Astrocyte (in vitro differentiated cells and primary cell): ENCODE results near the gene CIAPIN1. TPM values are rescaled to one million over a fixed set of nuclear protein-coding genes. Genes with fewer than 3 reads are reported as not detected.

Experiments
- DNase-seq: peaks from one replicate; pipeline ENCODE4 v3.0.0-alpha.2; 2010; ENCODE audit warnings: low read depth
- FAIRE-seq: peaks from 2 replicates; lab custom pipeline; 2011; peaks lifted over from hg19 to GRCh38; lab: Jason Lieb, UNC
- H2AFZ ChIP-seq: 2 replicates; pipeline ENCODE4 v1.6.0; 2012; ENCODE audit warnings: low read depth, low read length, inconsistent platforms
- H3K27ac ChIP-seq: 2 replicates; pipeline ENCODE4 v1.5.1; 2011; ENCODE audit warnings: low read depth, low read length, inconsistent platforms
- H3K27me3 ChIP-seq: 2 replicates; pipeline ENCODE4 v1.6.0; 2011; ENCODE audit warnings: low read length, inconsistent platforms; ENCODE audit not compliant: insufficient read depth
- H3K36me3 ChIP-seq: 2 replicates; pipeline ENCODE4 v1.5.1; 2011; ENCODE audit warnings: low read length, inconsistent platforms; ENCODE audit not compliant: insufficient read depth
- H3K4me1 ChIP-seq: 2 replicates; pipeline ENCODE4 v1.5.1; 2011; ENCODE audit warnings: low read length, inconsistent platforms; ENCODE audit not compliant: insufficient read depth
- H3K4me2 ChIP-seq: 2 replicates; pipeline ENCODE4 v1.6.0; 2012; ENCODE audit warnings: low read length, inconsistent platforms
- H3K4me3 ChIP-seq: 2 replicates; pipeline ENCODE4 v1.5.1; 2011; ENCODE audit warnings: low read depth, mild to moderate bottlenecking, low read length, inconsistent platforms; ENCODE audit not compliant: insufficient read depth
- H3K79me2 ChIP-seq: 2 replicates; pipeline ENCODE4 v1.6.0; 2012; ENCODE audit warnings: mild to moderate bottlenecking, low read length, inconsistent platforms; ENCODE audit not compliant: insufficient read depth
- H3K9ac ChIP-seq: 2 replicates; pipeline ENCODE4 v1.6.0; 2012; ENCODE audit warnings: mild to moderate bottlenecking, low read length, inconsistent platforms
- H3K9me3 ChIP-seq: 2 replicates; pipeline ENCODE4 v1.5.1; 2012; ENCODE audit warnings: low read depth, mild to moderate bottlenecking, low read length, inconsistent platforms; ENCODE audit not compliant: insufficient read depth
- H4K20me1 ChIP-seq: 2 replicates; pipeline ENCODE4 v1.6.0; 2012; ENCODE audit warnings: low read length, inconsistent platforms; ENCODE audit not compliant: insufficient read depth
- H3K27ac Mint-ChIP-seq: one replicate; pipeline ENCODE4 v1.8.0; 2021; ENCODE audit warnings: mild to moderate bottlenecking, mixed read lengths; ENCODE audit not compliant: unreplicated experiment
- H3K27me3 Mint-ChIP-seq: one replicate; pipeline ENCODE4 v1.8.0; 2021; ENCODE audit warnings: low read depth, mixed read lengths; ENCODE audit not compliant: unreplicated experiment
- H3K36me3 Mint-ChIP-seq: one replicate; pipeline ENCODE4 v1.8.0; 2021; ENCODE audit warnings: low read depth, mixed read lengths; ENCODE audit not compliant: unreplicated experiment
- H3K4me1 Mint-ChIP-seq: one replicate; pipeline ENCODE4 v1.8.0; 2021; ENCODE audit warnings: low read depth, mixed read lengths; ENCODE audit not compliant: unreplicated experiment
- H3K4me3 Mint-ChIP-seq: one replicate; pipeline ENCODE4 v1.8.0; 2021; ENCODE audit warnings: mild to moderate bottlenecking, moderate library complexity, mixed read lengths; ENCODE audit not compliant: unreplicated experiment
- H3K9me3 Mint-ChIP-seq: one replicate; pipeline ENCODE4 v1.8.0; 2021; ENCODE audit warnings: mild to moderate bottlenecking, mixed read lengths; ENCODE audit not compliant: unreplicated experiment
- CTCF ChIP-seq: IDR thresholded peaks from 2 replicates; pipeline ENCODE4 v1.5.1; 2011; ENCODE audit warnings: low read depth, mild to moderate bottlenecking, inconsistent platforms, low read length, moderate library complexity; ENCODE audit not compliant: insufficient read depth
- EZH2 ChIP-seq: IDR thresholded peaks from 2 replicates; pipeline ENCODE4 v1.6.1; 2012; ENCODE audit warnings: mild to moderate bottlenecking, low read length, inconsistent platforms; ENCODE audit not compliant: insufficient read depth
- total RNA-seq: library from RNA; stranded (reverse); gene quantifications from 2 replicates; pipeline ENCODE4 v1.2.1, GENCODE V29; 2021

Gene CIAPIN1
- total RNA-seq, 1 donor from 2014 or later = 68.9 TPM

GRCh38 chr16:57424583-57424982 is 22.6 kb downstream of the CIAPIN1 start:
- H3K27ac Mint-ChIP-seq = no peak overlapping the region
- no peaks in the 10 kb centered on the region for H3K36me3 Mint-ChIP-seq
- no peaks in the 10 kb centered on the region for H3K27me3 Mint-ChIP-seq
- H3K79me2 ChIP-seq = no peaks in the 10 kb centered on the region
- H3K4me2 ChIP-seq = no peak overlapping the region
- FAIRE-seq (no peak), DNase-seq (no peak)
- no peak overlapping the region for H3K27ac ChIP-seq
- H3K27me3 ChIP-seq = no peaks in the 10 kb centered on the region
- H3K36me3 ChIP-seq = peaks cover 11% of the 10 kb centered on the region
- H3K9me3 Mint-ChIP-seq = no peaks in the 10 kb centered on the region
- H2AFZ ChIP-seq = no peak overlapping the region
- no peaks in the 10 kb centered on the region for H3K4me1 Mint-ChIP-seq
- TF ChIP-seq EZH2 = no peak
- TF ChIP-seq CTCF = no peak
- no peak overlapping the region for H3K4me3 Mint-ChIP-seq
- peaks cover 5% of the 10 kb centered on the region for H3K4me1 ChIP-seq
- no peak overlapping the region for H3K9ac ChIP-seq
- no peaks in the 10 kb centered on the region for H3K9me3 ChIP-seq
- no peaks in the 10 kb centered on the region for H4K20me1 ChIP-seq
- H3K4me3 ChIP-seq = no peak overlapping the region

GRCh38 chr16:57423152-57423551 is 24.0 kb downstream of the CIAPIN1 start:
- Mint-ChIP-seq H3K4me1 (peaks cover 2% of the 10 kb centered on the region), H3K36me3 (no peaks in the 10 kb centered on the region), H3K4me3 (no peak overlapping the region), H3K9me3 (no peaks in the 10 kb centered on the region), H3K27ac (no peak overlapping the region), H3K27me3 (no peaks in the 10 kb centered on the region)
- H3K4me3 ChIP-seq = no peak overlapping the region
- H3K79me2 ChIP-seq = no peaks in the 10 kb centered on the region
- no peak overlapping the region for H3K27ac ChIP-seq
- H3K9ac ChIP-seq = no peak overlapping the region
- H3K27me3 ChIP-seq = no peaks in the 10 kb centered on the region
- no peak overlapping the region for H2AFZ ChIP-seq
- DNase-seq (no peak), FAIRE-seq (no peak)
- peaks cover 5% of the 10 kb centered on the region for H3K4me1 ChIP-seq
- H3K9me3 ChIP-seq = no peaks in the 10 kb centered on the region
- TF ChIP-seq EZH2 (no peak), CTCF (no peak)
- no peak overlapping the region for H3K4me2 ChIP-seq
- H3K36me3 ChIP-seq = peaks cover 6% of the 10 kb centered on the region
- no peaks in the 10 kb centered on the region for H4K20me1 ChIP-seq

- peak; percentile 58 for TF ChIP-seq CTCF
- TF ChIP-seq EZH2 = no peak
- Histone ChIP-seq H3K4me2 (peak overlapping the region; percentile 22), H4K20me1 (no peaks in the 10 kb centered on the region), H3K27me3 (peaks cover 2% of the 10 kb centered on the region), H3K36me3 (no peaks in the 10 kb centered on the region), H3K79me2 (no peaks in the 10 kb centered on the region), H3K9ac (no peak overlapping the region), H3K27ac (no peak overlapping the region), H3K4me1 (peaks cover 5% of the 10 kb centered on the region), H2AFZ (peak overlapping the region; percentile 36), H3K4me3 (no peak overlapping the region), H3K9me3 (no peaks in the 10 kb centered on the region)
- Mint-ChIP-seq H3K4me1 (peaks cover 3% of the 10 kb centered on the region), H3K27ac (no peak overlapping the region), H3K4me3 (no peak overlapping the region), H3K36me3 (no peaks in the 10 kb centered on the region), H3K9me3 (no peaks in the 10 kb centered on the region), H3K27me3 (no peaks in the 10 kb centered on the region)
- FAIRE-seq (no peak), DNase-seq (peak; percentile 29)
These were observed 24.9 kb downstream of the CIAPIN1 start for GRCh38 chr16:57422026-57422944.
